K562 (cell line): ENCODE results near the gene GOLT1A. TPM values are rescaled to one million over a fixed set of nuclear protein-coding genes. Genes with fewer than 3 reads are reported as not detected.

Experiments
- ATAC-seq: fragments of 200-7000 bp; cut with Tn5 transposase; 3 replicates; pipeline ENCODE4 v1.9.1; 2020; ENCODE audit warnings: moderate library complexity
- BruUV-seq: library from RNA; stranded (reverse); fragments of 400-500 nt; replicated peaks from 2 replicates; lab custom pipeline; 2021; lab: Mats Ljungman, UMichigan
- CTCF ChIA-PET: fragments of 300-600 bp; formaldehyde crosslinking; extraction: SDS; loops from one replicate; lab custom pipeline; 2021; ENCODE audit warnings: low intra/inter-chr PET ratio; lab: Yijun Ruan, JAX
- POLR2A ChIA-PET: fragments of 300-600, 350-650 bp; sonication (Branson Sonifier 250); formaldehyde crosslinking; extraction: SDS; loops from one replicate; lab custom pipeline; 2021; ENCODE audit warnings: antibody characterized with exemption, inconsistent platforms; lab: Yijun Ruan, JAX
- DNase-seq, 4 experiments: peaks; one replicate each; pipeline versions ENCODE4 v3.0.0 to v3.0.0-alpha.2; 2011 to 2018; ENCODE audit warnings: low spot score in 3 of 4, mixed read lengths in 3 of 4; ENCODE audit errors: extremely low read depth in 1 of 4
- FAIRE-seq: peaks from 2 replicates; lab custom pipeline; 2011; peaks lifted over from hg19 to GRCh38; lab: Jason Lieb, UNC
- H2AFZ ChIP-seq: 2 replicates; pipeline ENCODE4 v1.6.0; 2011; ENCODE audit warnings: low read depth, low read length, control low read depth, inconsistent platforms
- H3K27ac ChIP-seq: fragments of 200-600 bp; 3 replicates; pipeline ENCODE4 v1.8.0; 2011; ENCODE audit warnings: low read depth, mild to moderate bottlenecking, control low read depth, inconsistent platforms, low read length, moderate library complexity, mixed read lengths; ENCODE audit errors: extremely low read depth
- H3K27me3 ChIP-seq, 2 experiments: fragments of 300-600 bp in 1 of 2; 2 replicates in 1 of 2; 3 replicates in 1 of 2; pipeline versions ENCODE4 v1.6.0 to v1.8.0; 2011; ENCODE audit warnings: inconsistent platforms in 2 of 2, low read length in 2 of 2, mild to moderate bottlenecking in 1 of 2, mixed read lengths in 1 of 2, moderate library complexity in 1 of 2; ENCODE audit not compliant: control insufficient read depth in 2 of 2, insufficient read depth in 2 of 2
- H3K36me3 ChIP-seq: fragments of 300-600 bp; 3 replicates; pipeline ENCODE4 v1.8.0; 2011; ENCODE audit warnings: mild to moderate bottlenecking, low read length, inconsistent platforms; ENCODE audit not compliant: control insufficient read depth, insufficient read depth
- H3K4me1 ChIP-seq, 2 experiments: fragments of 200-600 bp in 1 of 2; replicated peaks in 1 of 2; 2 replicates in 1 of 2; 3 replicates in 1 of 2; pipeline versions ENCODE4 v1.5.1 to v1.8.0; 2011; ENCODE audit warnings: inconsistent platforms in 2 of 2, low read length in 2 of 2, mild to moderate bottlenecking in 1 of 2, mixed read lengths in 1 of 2, moderate library complexity in 1 of 2; ENCODE audit not compliant: control insufficient read depth in 2 of 2, insufficient read depth in 2 of 2
- H3K4me2 ChIP-seq: 2 replicates; pipeline ENCODE4 v1.6.1; 2011; ENCODE audit warnings: low read length, control low read depth, inconsistent platforms, mixed read lengths; ENCODE audit not compliant: insufficient read depth
- H3K4me3 ChIP-seq: fragments of 200-600 bp; sonication (generic), shearing (Covaris generic); 2 replicates; pipeline ENCODE4 v1.5.1; 2016; ENCODE audit warnings: control low read depth, inconsistent platforms
- H3K79me2 ChIP-seq: fragments of 200-600 bp; 3 replicates; pipeline ENCODE4 v1.8.0; 2011; ENCODE audit warnings: low read length, inconsistent platforms; ENCODE audit not compliant: control insufficient read depth, insufficient read depth
- H3K9ac ChIP-seq, 2 experiments: 2 replicates each; pipeline versions ENCODE4 v1.6.0 to v1.6.1; 2011; ENCODE audit warnings: low read depth in 2 of 2, low read length in 2 of 2, control low read depth in 1 of 2, inconsistent platforms in 1 of 2, mild to moderate bottlenecking in 1 of 2, mixed read lengths in 1 of 2; ENCODE audit not compliant: insufficient read depth in 1 of 2
- H3K9me1 ChIP-seq: one replicate; pipeline ENCODE4 v1.6.0; 2011; ENCODE audit warnings: inconsistent platforms, mild to moderate bottlenecking, low read length, moderate library complexity; ENCODE audit not compliant: control insufficient read depth, insufficient read depth
- H3K9me3 ChIP-seq: replicated peaks from 2 replicates; pipeline ENCODE4 v1.5.1; 2011; ENCODE audit warnings: low read depth, low read length, inconsistent platforms; ENCODE audit not compliant: control insufficient read depth, insufficient read depth
- H4K20me1 ChIP-seq: replicated peaks from 2 replicates; pipeline ENCODE4 v1.6.1; 2011; ENCODE audit warnings: low read length, inconsistent platforms, mixed read lengths; ENCODE audit not compliant: control insufficient read depth, insufficient read depth
- BMI1 ChIP-seq: fragments of 150-350 bp; IDR thresholded peaks from 2 replicates; pipeline ENCODE4 v1.6.1; 2014; ENCODE audit warnings: low read length
- EWSR1 ChIP-seq: fragments of 450-650 bp; IDR thresholded peaks from 2 replicates; pipeline ENCODE4 v1.6.1; 2018; ENCODE audit warnings: borderline replicate concordance, mild to moderate bottlenecking, low read depth, moderate library complexity; ENCODE audit not compliant: partially characterized antibody
- GATAD2B ChIP-seq: fragments of 450-650 bp; IDR thresholded peaks from 2 replicates; pipeline ENCODE4 v1.6.1; 2017; ENCODE audit warnings: mild to moderate bottlenecking, borderline replicate concordance
- HMGXB4 ChIP-seq: sonication (generic); formaldehyde crosslinking; IDR thresholded peaks from 2 replicates; pipeline ENCODE4 v1.8.1; 2023; ENCODE audit warnings: mild to moderate bottlenecking, missing genetic modification reagents
- HNRNPK ChIP-seq: fragments of 200-400 bp; formaldehyde crosslinking; IDR thresholded peaks from one replicate; pipeline ENCODE4 v1.6.1; 2018; ENCODE audit warnings: mild to moderate bottlenecking, low read depth, low read length; ENCODE audit not compliant: poor library complexity, severe bottlenecking
- IRF2 ChIP-seq: sonication (generic); formaldehyde crosslinking; IDR thresholded peaks from 2 replicates; pipeline ENCODE4 v1.8.1; 2022; ENCODE audit warnings: mild to moderate bottlenecking, missing genetic modification reagents
- PHF8 ChIP-seq: fragments of 200-600 bp; sonication (generic); IDR thresholded peaks from 2 replicates; pipeline ENCODE4 v1.6.1; 2012; ENCODE audit warnings: mixed run types, mild to moderate bottlenecking, inconsistent platforms, low read length, moderate library complexity, borderline replicate concordance
- RAD21 ChIP-seq, 2 experiments: fragments of 250-450 bp in 1 of 2; fragments of 450-650 bp in 1 of 2; sonication (Bioruptor Pico) in 1 of 2; formaldehyde crosslinking in 1 of 2; IDR thresholded peaks in 1 of 2; conservative IDR thresholded peaks in 1 of 2; 2 replicates each; pipeline versions ENCODE4 v1.4.0 to v1.8.0; 2020 to 2022; ENCODE audit warnings: mild to moderate bottlenecking in 2 of 2, moderate library complexity in 1 of 2
- RCOR1 ChIP-seq, 2 experiments: IDR thresholded peaks; 2 replicates each; pipeline ENCODE4 v1.6.1; 2012; ENCODE audit warnings: low read depth in 2 of 2, low read length in 2 of 2, borderline replicate concordance in 1 of 2, improper control_type of control experiment in 1 of 2
- SRF ChIP-seq, 2 experiments: fragments of 250-450, 450-650 bp in 1 of 2; sonication (Bioruptor Pico) in 1 of 2; sonication (generic) in 1 of 2; formaldehyde crosslinking; IDR thresholded peaks; 2 replicates each; pipeline versions ENCODE4 v1.5.0 to v1.5.1; 2020 to 2022; ENCODE audit warnings: mild to moderate bottlenecking in 1 of 2, missing genetic modification reagents in 1 of 2
- SRSF1 ChIP-seq: fragments of 200-400 bp; formaldehyde crosslinking; IDR thresholded peaks from 2 replicates; pipeline ENCODE4 v1.6.1; 2017; ENCODE audit warnings: mild to moderate bottlenecking, low read depth, low read length, moderate library complexity
- THAP7 ChIP-seq: fragments of 250-450 bp; sonication (Bioruptor Pico); IDR thresholded peaks from 2 replicates; pipeline ENCODE4 v1.5.0; 2021
- ZFPM2 ChIP-seq: fragments of 250-450 bp; sonication (Bioruptor Pico); IDR thresholded peaks from 2 replicates; pipeline ENCODE4 v1.5.1; 2022; ENCODE audit warnings: mild to moderate bottlenecking
- ZNF408 ChIP-seq: fragments of 250-450 bp; sonication (Bioruptor Pico); IDR thresholded peaks from 2 replicates; pipeline ENCODE4 v1.4.0; 2020; ENCODE audit warnings: low read depth, mild to moderate bottlenecking, moderate library complexity
- ZNF561 ChIP-seq: fragments of 450-650 bp; formaldehyde crosslinking; conservative IDR thresholded peaks from 2 replicates; pipeline ENCODE4 v1.4.0; 2020; ENCODE audit warnings: mild to moderate bottlenecking, moderate library complexity
- ZNF644 ChIP-seq: fragments of 200-800 bp; sonication (Bioruptor generic); IDR thresholded peaks from 2 replicates; pipeline ENCODE4 v1.6.1; 2016; ENCODE audit warnings: low read depth, missing genetic modification characterization, missing compliant biosample characterization
- WGBS: fragments of 100-300 bp; shearing (Covaris generic); methylation state at CpG from one replicate; pipeline ENCODE4 v1.1.6; 2016; ENCODE audit warnings: low coverage, mixed read lengths; ENCODE audit not compliant: insufficient coverage; ENCODE audit errors: missing lambda C conversion rate; 5-methylcytosine and 5-hydroxymethylcytosine counted together
- in situ Hi-C: fragments of 300-500 bp; cut with MboI; formaldehyde crosslinking; loops from 4 replicates; pipeline ENCODE4 v1.15.0; 2018; ENCODE audit warnings: inconsistent platforms, mixed read lengths
- intact Hi-C: fragments of 100-400 bp; cut with micrococcal nuclease; formaldehyde crosslinking; loops from 2 replicates; pipeline ENCODE4 v1.14.2; 2022
- polyA plus RNA-seq, 8 experiments: library from polyadenylated mRNA; depleted of rRNA in 4 of 8; stranded (reverse) in 5 of 8; unstranded in 3 of 8; fragments of >200 nt; fragmentation: Nextera tagmentation in 2 of 8; fragmentation: Illumina TruSeq in 1 of 8; extraction: Ambion mirVana in 2 of 8; extraction: Trizol in 1 of 8; gene quantifications; 2 replicates each; pipeline versions ENCODE4 v1.2.1 to v1.2.3, GENCODE V29; 2011 to 2014; ENCODE audit warnings: inconsistent platforms in 1 of 8, missing spikeins in 1 of 8
- total RNA-seq, 7 experiments: library from RNA; depleted of rRNA in 6 of 7; stranded (reverse); fragments of >200 nt in 6 of 7; fragmentation: Illumina TruSeq in 2 of 7; extraction: Trizol in 2 of 7; gene quantifications; 2 replicates each; pipeline versions ENCODE4 v1.2.1 to v1.2.3, GENCODE V29; 2011 to 2021; ENCODE audit warnings: low replicate concordance in 1 of 7
- TF ChIP-seq, protein P1 (sequence below): fragments of 450-650 bp; IDR thresholded peaks from 2 replicates; pipeline ENCODE4 v1.6.1; 2016; ENCODE audit warnings: antibody characterized with exemption

GOLT1A gene
- total and polyA plus RNA-seq, 9 of the 15 experiments (the other 6 are each of a cell fraction or from before 2014, with no cell fraction given) = not detected

DNA sequence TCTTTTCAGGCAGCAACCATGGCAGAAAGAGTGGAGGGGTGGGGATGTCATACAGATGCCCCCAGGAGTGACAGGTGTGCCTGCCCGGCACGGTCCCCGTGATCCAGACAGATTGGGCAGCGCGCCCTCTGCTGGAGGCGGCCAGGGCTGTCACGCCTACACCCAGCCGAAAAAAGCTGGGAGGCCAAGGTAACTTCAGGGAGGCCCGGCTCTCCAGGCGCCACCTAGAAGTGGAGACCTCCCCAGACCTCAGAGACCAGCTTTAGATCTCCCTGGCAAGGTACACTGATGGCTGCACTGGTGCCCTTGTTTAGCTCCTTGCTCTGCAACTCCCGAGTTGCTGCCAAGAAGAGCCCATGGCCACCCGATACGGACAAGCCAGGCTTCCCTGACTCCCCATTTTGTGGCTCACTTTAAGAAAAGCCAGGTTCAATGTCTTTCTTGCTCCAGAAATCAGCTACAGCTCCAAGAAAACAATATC is 6.6 kb downstream of the GOLT1A start (continued):
- no peak for TF ChIP-seq HMGXB4 (CRISPR knock-in tag)
- TF ChIP-seq RCOR1 (IDR thresholded peaks at IDR 0.05; ENCODE audit: borderline replicate concordance in 1 of 2, low read depth in 2 of 2, low read length in 2 of 2) = 0 out of 4 replicates have a peak, but pooled peaks of 1 of the 2 experiments have one; percentile 31
- TF ChIP-seq EWSR1 = no peak
- TF ChIP-seq RAD21 (CRISPR knock-in tag; conservative IDR thresholded peaks at IDR 0.05 in 1 of 2, IDR thresholded peaks at IDR 0.05 in 1 of 2) = peak; percentile 86 to 90
- TF ChIP-seq SRSF1 = no peak

- intact Hi-C loops = loop anchor here (2.0 to 5.0 kb wide), 2 partner anchors 286 to 345 kb away; partner anchors contain the start of genes PIK3C2B and SNRPE
- CTCF ChIA-PET = interaction anchor here (0.6 kb wide), 1 partner anchor 181 kb away, joined by 3 read pairs; no protein-coding TSS in a partner anchor
- no TSS peak for BruUV-seq
- TF ChIP-seq GATAD2B (no peak), ZNF644 (no peak), BMI1 (no peak), ZNF408 (CRISPR knock-in tag) (no peak), IRF2 (CRISPR knock-in tag) (no peak), THAP7 (CRISPR knock-in tag) (no peak), ZFPM2 (CRISPR knock-in tag) (no peak), HNRNPK (no peak), RAD21 (CRISPR knock-in tag; conservative IDR thresholded peaks at IDR 0.05 in 1 of 2, IDR thresholded peaks at IDR 0.05 in 1 of 2) (peak; percentile 17 to 24; a peak in 1 of 4 replicates), ZNF561 (CRISPR knock-in tag) (no peak), PHF8 (no peak), SRF (CRISPR knock-in tag; IDR thresholded peaks at IDR 0.05) (no peak)
- TF ChIP-seq, protein P1, sequence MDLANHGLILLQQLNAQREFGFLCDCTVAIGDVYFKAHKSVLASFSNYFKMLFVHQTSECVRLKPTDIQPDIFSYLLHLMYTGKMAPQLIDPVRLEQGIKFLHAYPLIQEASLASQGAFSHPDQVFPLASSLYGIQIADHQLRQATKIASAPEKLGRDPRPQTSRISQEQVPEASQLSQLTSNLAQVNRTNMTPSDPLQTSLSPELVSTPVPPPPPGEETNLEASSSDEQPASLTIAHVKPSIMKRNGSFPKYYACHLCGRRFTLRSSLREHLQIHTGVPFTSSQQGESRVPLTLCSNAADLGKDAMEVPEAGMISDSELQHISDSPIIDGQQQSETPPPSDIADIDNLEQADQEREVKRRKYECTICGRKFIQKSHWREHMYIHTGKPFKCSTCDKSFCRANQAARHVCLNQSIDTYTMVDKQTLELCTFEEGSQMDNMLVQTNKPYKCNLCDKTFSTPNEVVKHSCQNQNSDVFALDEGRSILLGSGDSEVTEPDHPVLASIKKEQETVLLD = no peak
Measured at GRCh38 chr1:204206121-204206520, 7.7 kb downstream of the GOLT1A start.

More at GRCh38 chr1:204206121-204206520, 7.7 kb downstream of the GOLT1A start:
- ATAC-seq (no peak), DNase-seq (peak in 2 of 4 experiments; percentile 54 to 60), FAIRE-seq (no peak)
- H3K27me3 ChIP-seq = peaks cover 7 to 43% of the 10 kb centered on the region in 2 experiments; a peak in 4 of 5 replicates
- POLR2A ChIA-PET = no interaction called here
- H3K9ac ChIP-seq = no peak overlapping the region
- H3K27ac ChIP-seq = no peak overlapping the region
- in situ Hi-C loops = no loop called here
- H3K9me1 ChIP-seq = no peaks in the 10 kb centered on the region
- no peak overlapping the region for H3K4me3 ChIP-seq
- no peak overlapping the region for H2AFZ ChIP-seq
- no peaks in the 10 kb centered on the region for H3K9me3 ChIP-seq
- 0% methylated on average over 2 of the region's 2 CpGs for WGBS
- no peaks in the 10 kb centered on the region for H4K20me1 ChIP-seq
- H3K79me2 ChIP-seq = no peaks in the 10 kb centered on the region
- no peak overlapping the region for H3K4me2 ChIP-seq
- no peaks in the 10 kb centered on the region; a peak in 1 of 5 replicates for H3K4me1 ChIP-seq
- H3K36me3 ChIP-seq = no peaks in the 10 kb centered on the region
